NCI-H526 treated with DMSO at 0.1 percent for 48 hours (cell line): ENCODE results near the gene ABHD14A.

Source experiments
- DNase-seq: peaks from one replicate; lab custom pipeline; 2025; lab: John Stamatoyannopoulos, UW

Gene ABHD14A

GRCh38 chr3:51957520-51958205 lies 17.2 kb upstream of the ABHD14A start:
- no peak for DNase-seq

GRCh38 chr3:51958603-51959521 lies 16.0 kb upstream of the ABHD14A start:
- DNase-seq: no peak

- no peak for DNase-seq
These were observed 15.2 kb upstream of the ABHD14A start for GRCh38 chr3:51959651-51960050.

- no peak for DNase-seq
These were observed 14.5 kb upstream of the ABHD14A start for GRCh38 chr3:51960386-51960785.

- DNase-seq: no peak
These were observed 13.9 kb upstream of the ABHD14A start for GRCh38 chr3:51961011-51961410.

GRCh38 chr3:51961602-51962569 lies 13.0 kb upstream of the ABHD14A start:
- DNase-seq: no peak

- no peak for DNase-seq
These were observed 11.9 kb upstream of the ABHD14A start for GRCh38 chr3:51962854-51963530.

GRCh38 chr3:51963951-51964451 lies 10.9 kb upstream of the ABHD14A start:
- no peak for DNase-seq

GRCh38 chr3:51964521-51964920 lies 10.3 kb upstream of the ABHD14A start:
- no peak for DNase-seq

- no peak for DNase-seq
These were observed 8.8 kb upstream of the ABHD14A start for GRCh38 chr3:51966016-51966415.

GRCh38 chr3:51966486-51966885 lies 8.4 kb upstream of the ABHD14A start:
- no peak for DNase-seq

GRCh38 chr3:51966922-51967383 lies 7.9 kb upstream of the ABHD14A start:
- no peak for DNase-seq

GRCh38 chr3:51967384-51968169 lies 7.3 kb upstream of the ABHD14A start, which contains the start of gene PCBP4:
TSS of gene PCBP4 (minus strand) at chr3:51967454. CDS start at chr3:51961240, 6,214 bp downstream.
- no peak for DNase-seq

- DNase-seq: no peak
These were observed 6.6 kb upstream of the ABHD14A start for GRCh38 chr3:51968170-51968775.

- DNase-seq: no peak
These were observed 5.8 kb upstream of the ABHD14A start for GRCh38 chr3:51968883-51969678.

GRCh38 chr3:51969841-51970240 lies 5.0 kb upstream of the ABHD14A start:
- DNase-seq: no peak

GRCh38 chr3:51970606-51971300 lies 4.1 kb upstream of the ABHD14A start:
- no peak for DNase-seq

- DNase-seq: no peak
These were observed 3.5 kb upstream of the ABHD14A start for GRCh38 chr3:51971350-51971749.
